GM21825 (cell line): ENCODE data around the gene CTNNA1.

Experiments used
- ATAC-seq: cut with Tn5 transposase; IDR thresholded peaks from one replicate; pipeline ENCODE4 v1.9.1; 2021; ENCODE audit warnings: mild to moderate bottlenecking, moderate library complexity; ENCODE audit not compliant: unreplicated experiment

CTNNA1 gene

DNA sequence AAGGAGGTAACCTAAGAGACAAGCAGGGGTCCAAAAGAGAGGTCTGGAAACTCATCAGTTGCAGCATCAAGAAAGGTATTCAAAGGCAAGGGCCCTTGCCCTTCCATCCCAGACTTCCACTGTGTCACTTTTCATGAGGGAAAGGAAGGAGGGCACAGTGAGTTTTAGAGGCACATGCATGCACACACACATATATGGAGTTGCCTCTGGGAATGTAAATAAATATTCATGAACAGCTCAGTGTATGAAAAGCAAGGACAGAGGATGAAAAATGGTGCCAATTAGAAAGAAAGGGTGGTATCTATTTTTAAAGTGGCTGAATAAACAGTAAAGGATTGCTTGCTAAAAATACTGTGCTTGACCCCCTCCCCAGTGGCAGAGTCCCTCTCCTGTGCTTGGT is 227.2 kb downstream of the CTNNA1 start:
- no peak for ATAC-seq

- ATAC-seq, result no peak
These were observed 227.9 kb downstream of the CTNNA1 start for GRCh38 chr5:138981131-138981530.

- ATAC-seq, result no peak
These were observed 228.4 kb downstream of the CTNNA1 start for GRCh38 chr5:138981586-138981985.

DNA sequence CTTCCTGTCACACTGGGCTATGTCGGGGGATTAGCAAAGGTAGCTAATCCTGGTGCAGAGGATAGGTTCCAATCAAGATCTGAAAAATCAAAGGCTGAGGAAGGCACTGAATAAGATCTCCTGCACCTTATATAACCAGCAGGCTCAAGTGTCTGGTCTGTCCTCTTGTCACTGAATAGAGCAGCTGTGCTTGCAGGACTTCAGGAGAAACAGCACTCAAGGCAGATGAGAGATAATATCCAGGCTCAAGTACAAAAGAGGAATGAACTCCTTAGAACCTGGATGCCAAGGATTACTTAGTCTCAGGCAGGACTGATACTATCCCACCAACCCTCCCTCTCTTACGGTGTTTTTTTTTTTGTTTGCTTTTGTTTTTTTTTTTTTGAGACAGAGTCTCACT is 230.8 kb downstream of the CTNNA1 start:
- ATAC-seq, result no peak
